Fibroblast of mammary gland (primary cell): Measurements from ENCODE around the gene SPRY4.
A peak's percentile ranks its signal among the peaks of the same experiment; 100 is the strongest.

Source experiments
- DNase-seq: peaks from one replicate; pipeline ENCODE4 v3.0.0-alpha.2; 2010; ENCODE audit warnings: low read depth
- H3K4me3 ChIP-seq: 2 replicates; pipeline ENCODE4 v1.5.1; 2011; ENCODE audit warnings: low read depth, mild to moderate bottlenecking, low read length, moderate library complexity; ENCODE audit not compliant: control insufficient read depth
- TF ChIP-seq, protein P1 (sequence below): conservative IDR thresholded peaks from 2 replicates; pipeline ENCODE4 v1.5.1; 2011; ENCODE audit warnings: low read depth, low read length, inconsistent platforms; ENCODE audit not compliant: control insufficient read depth, insufficient read depth

SPRY4 gene

GRCh38 chr5:142295960-142296860 lies 28.6 kb downstream of the SPRY4 start:
- TF ChIP-seq, protein P1, sequence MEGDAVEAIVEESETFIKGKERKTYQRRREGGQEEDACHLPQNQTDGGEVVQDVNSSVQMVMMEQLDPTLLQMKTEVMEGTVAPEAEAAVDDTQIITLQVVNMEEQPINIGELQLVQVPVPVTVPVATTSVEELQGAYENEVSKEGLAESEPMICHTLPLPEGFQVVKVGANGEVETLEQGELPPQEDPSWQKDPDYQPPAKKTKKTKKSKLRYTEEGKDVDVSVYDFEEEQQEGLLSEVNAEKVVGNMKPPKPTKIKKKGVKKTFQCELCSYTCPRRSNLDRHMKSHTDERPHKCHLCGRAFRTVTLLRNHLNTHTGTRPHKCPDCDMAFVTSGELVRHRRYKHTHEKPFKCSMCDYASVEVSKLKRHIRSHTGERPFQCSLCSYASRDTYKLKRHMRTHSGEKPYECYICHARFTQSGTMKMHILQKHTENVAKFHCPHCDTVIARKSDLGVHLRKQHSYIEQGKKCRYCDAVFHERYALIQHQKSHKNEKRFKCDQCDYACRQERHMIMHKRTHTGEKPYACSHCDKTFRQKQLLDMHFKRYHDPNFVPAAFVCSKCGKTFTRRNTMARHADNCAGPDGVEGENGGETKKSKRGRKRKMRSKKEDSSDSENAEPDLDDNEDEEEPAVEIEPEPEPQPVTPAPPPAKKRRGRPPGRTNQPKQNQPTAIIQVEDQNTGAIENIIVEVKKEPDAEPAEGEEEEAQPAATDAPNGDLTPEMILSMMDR, result no peak
- H3K4me3 ChIP-seq, result no peak overlapping the region
- DNase-seq, result no peak

DNA sequence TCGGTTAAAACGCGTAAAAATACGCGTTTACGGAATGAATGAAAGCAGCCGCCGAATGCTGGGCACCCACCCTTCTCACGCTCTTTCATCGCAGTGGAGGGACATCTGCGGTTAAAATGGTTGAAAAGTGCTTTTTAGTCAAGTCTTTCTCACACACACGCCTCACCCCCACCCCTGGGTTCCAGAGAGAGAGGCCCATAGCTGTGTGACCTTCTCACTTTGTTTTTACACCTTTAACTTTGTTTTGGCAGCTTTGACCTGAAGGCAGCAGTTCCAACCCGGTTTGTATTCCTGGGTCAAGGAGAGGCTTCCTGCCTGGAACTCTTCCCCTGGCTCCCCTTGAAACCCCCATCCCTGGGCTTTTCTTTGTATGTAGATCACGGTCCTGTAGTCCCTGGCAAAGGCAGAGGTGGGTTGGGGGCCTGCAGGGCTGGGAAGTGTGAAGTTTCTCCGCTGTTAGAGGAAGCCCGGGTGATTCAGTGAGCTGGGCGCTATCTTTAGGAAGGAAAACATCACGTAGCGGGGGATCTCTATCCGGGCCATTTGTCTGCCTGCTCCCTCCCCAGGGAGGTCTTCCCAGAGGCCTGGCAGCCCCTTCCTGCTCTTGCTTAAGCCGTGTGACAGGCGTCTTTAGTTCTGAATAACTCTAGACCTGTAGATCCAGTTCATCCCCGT lies 29.6 kb downstream of the SPRY4 start:
- H3K4me3 ChIP-seq, result no peak overlapping the region
- TF ChIP-seq, protein P1, result no peak
- DNase-seq, result no peak

DNA sequence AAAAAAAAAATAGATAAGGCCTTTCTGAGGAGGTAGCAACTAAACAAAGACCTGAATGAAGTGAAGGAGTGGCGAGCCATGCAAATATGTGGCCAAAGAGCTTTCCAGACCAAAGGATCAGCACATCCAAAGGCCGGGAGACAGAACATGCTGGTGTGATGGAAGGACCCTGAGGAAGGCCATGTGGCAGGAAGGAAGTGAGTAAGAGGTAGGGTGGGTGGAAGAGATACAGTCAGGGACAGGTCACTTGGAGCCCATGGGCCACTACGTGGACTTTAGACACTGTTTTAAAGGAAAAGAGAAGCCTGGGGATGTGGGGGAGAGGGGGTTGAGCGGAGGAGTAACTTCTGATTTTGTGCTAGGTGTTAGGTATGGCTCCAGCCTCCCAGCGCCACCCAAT lies 31.3 kb downstream of the SPRY4 start:
- H3K4me3 ChIP-seq, result no peak overlapping the region
- DNase-seq, result peak; percentile 57
- TF ChIP-seq, protein P1, result no peak

- DNase-seq, result no peak
- TF ChIP-seq, protein P1, result no peak
- no peak overlapping the region for H3K4me3 ChIP-seq
These were observed 32.0 kb downstream of the SPRY4 start for GRCh38 chr5:142292808-142293207.

GRCh38 chr5:142292249-142292648 lies 32.6 kb downstream of the SPRY4 start:
- DNase-seq, result no peak
- no peak overlapping the region for H3K4me3 ChIP-seq
- TF ChIP-seq, protein P1, result no peak

GRCh38 chr5:142290577-142291299 lies 34.1 kb downstream of the SPRY4 start:
- peak; percentile 51 for DNase-seq
- TF ChIP-seq, protein P1, result no peak
- H3K4me3 ChIP-seq, result no peak overlapping the region
